HG03039 (cell line): ENCODE measurements around the gene SF3B4.

Source experiments
- ATAC-seq: cut with Tn5 transposase; IDR thresholded peaks from one replicate; pipeline ENCODE4 v1.9.1; 2021; ENCODE audit warnings: mild to moderate bottlenecking, moderate library complexity; ENCODE audit not compliant: unreplicated experiment

SF3B4 gene

GRCh38 chr1:149933208-149933607 lies 5.6 kb upstream of the SF3B4 start:
- no peak for ATAC-seq

GRCh38 chr1:149932474-149932873 lies 4.9 kb upstream of the SF3B4 start:
- ATAC-seq, result no peak

- ATAC-seq, result no peak
Observed at GRCh38 chr1:149931212-149931790, 3.7 kb upstream of the SF3B4 start.

GRCh38 chr1:149929856-149930255 lies 2.3 kb upstream of the SF3B4 start:
- ATAC-seq, result no peak

- ATAC-seq, result no peak
Observed at GRCh38 chr1:149928401-149928724, 760 bp upstream of the SF3B4 start.

GRCh38 chr1:149927056-149927562 lies 494 bp downstream of the SF3B4 start:
- no peak for ATAC-seq

- ATAC-seq, result no peak
Observed at GRCh38 chr1:149926296-149926695, 1.3 kb downstream of the SF3B4 start.

- no peak for ATAC-seq
Observed at GRCh38 chr1:149925751-149926150, 1.9 kb downstream of the SF3B4 start.

- ATAC-seq, result no peak
Observed at GRCh38 chr1:149925345-149925744, 2.3 kb downstream of the SF3B4 start.

GRCh38 chr1:149923626-149924025 lies 4.0 kb downstream of the SF3B4 start:
- no peak for ATAC-seq

GRCh38 chr1:149917571-149918144 lies 9.9 kb downstream of the SF3B4 start, which contains the start of gene SV2A:
Gene SV2A (minus strand): TSS chr1:149917844. CDS start chr1:149913840, 4,004 bp downstream.
- ATAC-seq, result no peak

- ATAC-seq, result no peak
Observed at GRCh38 chr1:149916898-149917252, 10.7 kb downstream of the SF3B4 start.

GRCh38 chr1:149916193-149916897 lies 11.3 kb downstream of the SF3B4 start:
- ATAC-seq, result no peak

GRCh38 chr1:149915429-149916192 lies 12.0 kb downstream of the SF3B4 start:
- ATAC-seq, result no peak

- ATAC-seq, result no peak
Observed at GRCh38 chr1:149914545-149914944, 13.1 kb downstream of the SF3B4 start.

- no peak for ATAC-seq
Observed at GRCh38 chr1:149906570-149907075, 21.0 kb downstream of the SF3B4 start.

GRCh38 chr1:149903836-149904491 lies 23.6 kb downstream of the SF3B4 start:
- ATAC-seq, result no peak

GRCh38 chr1:149899460-149900284 lies 27.9 kb downstream of the SF3B4 start, which contains the start of gene BOLA1:
Gene BOLA1 (plus strand): TSS chr1:149899568. CDS start chr1:149900060, 492 bp downstream.
- ATAC-seq, result peak; percentile 83

- no peak for ATAC-seq
Observed at GRCh38 chr1:149896575-149896974, 31.0 kb downstream of the SF3B4 start.

GRCh38 chr1:149888999-149889289 lies 38.7 kb downstream of the SF3B4 start:
- no peak for ATAC-seq
